C4-2B (cell line): ENCODE measurements around the gene BTN1A1.

Experiments used
- ZFX ChIP-seq: fragments of 450-650 bp; IDR thresholded peaks from 2 replicates; pipeline ENCODE4 v1.6.1; 2017
- TF ChIP-seq, protein P1 (sequence below): fragments of 450-650 bp; conservative IDR thresholded peaks from 2 replicates; pipeline ENCODE4 v1.5.1; 2017; ENCODE audit warnings: mild to moderate bottlenecking

- TF ChIP-seq, protein P1, sequence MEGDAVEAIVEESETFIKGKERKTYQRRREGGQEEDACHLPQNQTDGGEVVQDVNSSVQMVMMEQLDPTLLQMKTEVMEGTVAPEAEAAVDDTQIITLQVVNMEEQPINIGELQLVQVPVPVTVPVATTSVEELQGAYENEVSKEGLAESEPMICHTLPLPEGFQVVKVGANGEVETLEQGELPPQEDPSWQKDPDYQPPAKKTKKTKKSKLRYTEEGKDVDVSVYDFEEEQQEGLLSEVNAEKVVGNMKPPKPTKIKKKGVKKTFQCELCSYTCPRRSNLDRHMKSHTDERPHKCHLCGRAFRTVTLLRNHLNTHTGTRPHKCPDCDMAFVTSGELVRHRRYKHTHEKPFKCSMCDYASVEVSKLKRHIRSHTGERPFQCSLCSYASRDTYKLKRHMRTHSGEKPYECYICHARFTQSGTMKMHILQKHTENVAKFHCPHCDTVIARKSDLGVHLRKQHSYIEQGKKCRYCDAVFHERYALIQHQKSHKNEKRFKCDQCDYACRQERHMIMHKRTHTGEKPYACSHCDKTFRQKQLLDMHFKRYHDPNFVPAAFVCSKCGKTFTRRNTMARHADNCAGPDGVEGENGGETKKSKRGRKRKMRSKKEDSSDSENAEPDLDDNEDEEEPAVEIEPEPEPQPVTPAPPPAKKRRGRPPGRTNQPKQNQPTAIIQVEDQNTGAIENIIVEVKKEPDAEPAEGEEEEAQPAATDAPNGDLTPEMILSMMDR = no peak
- no peak for TF ChIP-seq ZFX
Observed at GRCh38 chr6:26552640-26553188, 52.6 kb downstream of the BTN1A1 start.
